Ishikawa (cell line): Measurements from ENCODE around the gene CHCHD3.

Experiments
- EP300 ChIP-seq: IDR thresholded peaks from 2 replicates; pipeline ENCODE4 v1.6.1; 2012; ENCODE audit warnings: borderline replicate concordance
- YY1 ChIP-seq: IDR thresholded peaks from 2 replicates; pipeline ENCODE4 v1.6.1; 2012; ENCODE audit warnings: low read depth

DNA sequence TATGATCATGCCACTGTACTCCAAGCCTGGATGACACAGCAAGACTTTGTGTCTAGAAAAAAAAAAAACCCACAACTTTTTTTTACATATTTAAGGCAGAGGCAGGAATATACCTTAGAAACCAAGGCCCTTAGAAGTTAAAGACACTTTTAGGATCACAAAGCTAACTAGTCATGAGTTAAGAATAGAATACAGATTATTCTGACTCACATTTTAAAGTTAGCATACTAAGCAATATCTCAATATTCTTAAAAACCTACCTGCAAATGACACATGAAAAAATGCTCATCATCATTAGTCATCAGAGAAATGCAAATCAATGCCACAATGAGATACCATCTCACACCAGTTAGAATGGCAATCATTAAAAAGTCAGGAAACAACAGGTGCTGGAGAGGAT lies 177.7 kb downstream of the CHCHD3 start:
- TF ChIP-seq YY1 = no peak
- no peak for TF ChIP-seq EP300
